ENCODE measurements around the gene FGD6. TPM values are rescaled to one million over a fixed set of nuclear protein-coding genes. Genes with fewer than 3 reads are reported as not detected.

FGD6 gene
- polyA plus RNA-seq, 1 experiment, result 2.1 TPM

GRCh38 chr12:95060951-95061350 is 156.3 kb downstream of the FGD6 start:
- CTCF ChIA-PET, result no interaction called here

GRCh38 chr12:95059984-95060383 is 157.3 kb downstream of the FGD6 start:
- DNase-seq (ENCODE audit: low read depth), result no peak
- Histone ChIP-seq H3K27me3 (ENCODE audit: control insufficient read depth, insufficient read depth, low read length) (no peaks in the 10 kb centered on the region), H3K4me3 (ENCODE audit: low read depth, low read length) (no peak overlapping the region), H3K36me3 (ENCODE audit: control insufficient read depth, insufficient read depth, low read length) (peaks cover 9% of the 10 kb centered on the region)
- CTCF ChIA-PET, result interaction anchor here (1.1 kb wide), 1 partner anchor 13 kb away, joined by 3 read pairs; the partner anchor contains the start of gene NR2C1
- POLR2A ChIA-PET, result interaction anchor here (0.6 to 0.7 kb wide), 2 partner anchors 74 to 173 kb away, joined by 5 read pairs; no protein-coding TSS in a partner anchor
- TF ChIP-seq, protein P1, sequence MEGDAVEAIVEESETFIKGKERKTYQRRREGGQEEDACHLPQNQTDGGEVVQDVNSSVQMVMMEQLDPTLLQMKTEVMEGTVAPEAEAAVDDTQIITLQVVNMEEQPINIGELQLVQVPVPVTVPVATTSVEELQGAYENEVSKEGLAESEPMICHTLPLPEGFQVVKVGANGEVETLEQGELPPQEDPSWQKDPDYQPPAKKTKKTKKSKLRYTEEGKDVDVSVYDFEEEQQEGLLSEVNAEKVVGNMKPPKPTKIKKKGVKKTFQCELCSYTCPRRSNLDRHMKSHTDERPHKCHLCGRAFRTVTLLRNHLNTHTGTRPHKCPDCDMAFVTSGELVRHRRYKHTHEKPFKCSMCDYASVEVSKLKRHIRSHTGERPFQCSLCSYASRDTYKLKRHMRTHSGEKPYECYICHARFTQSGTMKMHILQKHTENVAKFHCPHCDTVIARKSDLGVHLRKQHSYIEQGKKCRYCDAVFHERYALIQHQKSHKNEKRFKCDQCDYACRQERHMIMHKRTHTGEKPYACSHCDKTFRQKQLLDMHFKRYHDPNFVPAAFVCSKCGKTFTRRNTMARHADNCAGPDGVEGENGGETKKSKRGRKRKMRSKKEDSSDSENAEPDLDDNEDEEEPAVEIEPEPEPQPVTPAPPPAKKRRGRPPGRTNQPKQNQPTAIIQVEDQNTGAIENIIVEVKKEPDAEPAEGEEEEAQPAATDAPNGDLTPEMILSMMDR (IDR thresholded peaks at IDR 0.05; ENCODE audit: insufficient read depth, low read depth, low read length), result no peak

More at GRCh38 chr12:95060951-95061350, 156.3 kb downstream of the FGD6 start:
- POLR2A ChIA-PET, result no interaction called here
- DNase-seq (ENCODE audit: low read depth), result no peak
- H3K36me3 ChIP-seq (ENCODE audit: control insufficient read depth, insufficient read depth, low read length), result peaks cover 9% of the 10 kb centered on the region
- H3K4me3 ChIP-seq (ENCODE audit: low read depth, low read length), result no peak overlapping the region
- no peaks in the 10 kb centered on the region for H3K27me3 ChIP-seq (ENCODE audit: control insufficient read depth, insufficient read depth, low read length)
- TF ChIP-seq, protein P1 (IDR thresholded peaks at IDR 0.05; ENCODE audit: insufficient read depth, low read depth, low read length), result no peak

GRCh38 chr12:95057424-95057823 is 159.8 kb downstream of the FGD6 start:
- POLR2A ChIA-PET, result no interaction called here

DNA sequence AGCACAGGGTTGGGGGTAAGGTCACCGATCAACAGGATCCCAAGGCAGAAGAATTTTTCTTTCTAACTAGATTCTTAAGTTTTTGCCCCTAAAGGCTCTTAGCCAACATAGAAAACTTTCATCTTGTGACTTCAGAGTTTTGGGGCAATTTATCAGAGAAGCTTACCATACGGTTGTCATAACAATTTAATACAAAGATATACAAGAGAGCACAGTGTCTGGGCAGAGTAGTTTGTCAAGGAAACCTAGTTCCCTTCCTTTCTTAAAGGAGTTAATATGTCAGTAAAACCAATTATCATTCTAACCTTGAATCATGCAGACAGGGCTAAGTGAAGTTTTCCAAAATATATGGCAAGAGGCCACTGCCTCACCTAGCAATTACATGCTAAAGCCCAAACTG is 162.2 kb downstream of the FGD6 start:
- ChIA-PET CTCF (interaction anchor here (1.0 kb wide), 1 partner anchor 18 kb away, joined by 4 read pairs; the partner anchor contains the start of gene NR2C1), POLR2A (no interaction called here)
- DNase-seq (ENCODE audit: low read depth), result no peak

More at GRCh38 chr12:95057424-95057823, 159.8 kb downstream of the FGD6 start:
- H3K36me3 ChIP-seq (ENCODE audit: control insufficient read depth, insufficient read depth, low read length), result peaks cover 9% of the 10 kb centered on the region
- H3K27me3 ChIP-seq (ENCODE audit: control insufficient read depth, insufficient read depth, low read length), result no peaks in the 10 kb centered on the region
- TF ChIP-seq, protein P1 (IDR thresholded peaks at IDR 0.05; ENCODE audit: insufficient read depth, low read depth, low read length), result no peak
- no peak overlapping the region for H3K4me3 ChIP-seq (ENCODE audit: low read depth, low read length)
- CTCF ChIA-PET, result interaction anchor here (0.6 to 1.3 kb wide), 2 partner anchors 13 to 16 kb away, joined by 3 read pairs; partner anchors contain the start of gene NR2C1
- DNase-seq (ENCODE audit: low read depth), result no peak

DNA sequence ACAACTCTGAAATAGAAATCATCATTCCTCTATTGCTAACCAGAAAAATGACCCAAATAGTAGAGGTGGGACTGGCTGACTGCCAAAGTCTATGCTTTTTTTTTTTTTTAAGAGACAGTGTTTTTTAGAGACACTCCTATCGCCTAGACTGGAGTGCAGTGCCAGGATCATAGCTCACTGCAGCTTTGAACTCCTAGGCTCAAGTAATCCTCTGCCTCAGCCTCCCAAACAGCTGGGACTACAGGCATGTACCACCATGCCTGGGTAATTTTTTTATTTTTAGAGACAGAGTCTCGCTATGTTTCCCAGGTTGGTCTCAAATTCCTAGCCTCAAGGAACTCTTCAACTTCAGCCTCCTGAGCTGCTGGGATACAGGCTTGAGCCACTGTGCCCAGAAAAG is 163.1 kb downstream of the FGD6 start:
- TF ChIP-seq, protein P1 (IDR thresholded peaks at IDR 0.05; ENCODE audit: insufficient read depth, low read depth, low read length), result no peak
- no peak for DNase-seq (ENCODE audit: low read depth)
- ChIA-PET CTCF (interaction anchor here (1.0 kb wide), 1 partner anchor 19 kb away, joined by 4 read pairs; the partner anchor contains the start of gene NR2C1), POLR2A (no interaction called here)
- Histone ChIP-seq H3K4me3 (ENCODE audit: low read depth, low read length) (no peak overlapping the region), H3K27me3 (ENCODE audit: control insufficient read depth, insufficient read depth, low read length) (no peaks in the 10 kb centered on the region), H3K36me3 (ENCODE audit: control insufficient read depth, insufficient read depth, low read length) (peaks cover 1% of the 10 kb centered on the region)

More for the DNA sequence above, 162.2 kb downstream of the FGD6 start:
- peaks cover 1% of the 10 kb centered on the region for H3K36me3 ChIP-seq (ENCODE audit: control insufficient read depth, insufficient read depth, low read length)
- H3K4me3 ChIP-seq (ENCODE audit: low read depth, low read length), result no peak overlapping the region
- TF ChIP-seq, protein P1 (IDR thresholded peaks at IDR 0.05; ENCODE audit: insufficient read depth, low read depth, low read length), result no peak
- H3K27me3 ChIP-seq (ENCODE audit: control insufficient read depth, insufficient read depth, low read length), result no peaks in the 10 kb centered on the region
